GM21737 (cell line): ENCODE data around the gene LHX4.

Experiments
- ATAC-seq: cut with Tn5 transposase; IDR thresholded peaks from one replicate; pipeline ENCODE4 v1.9.1; 2021; ENCODE audit warnings: mild to moderate bottlenecking, moderate library complexity; ENCODE audit not compliant: unreplicated experiment

LHX4 gene

GRCh38 chr1:180224902-180225301 lies 5.2 kb upstream of the LHX4 start:
- no peak for ATAC-seq

GRCh38 chr1:180225403-180225802 lies 4.7 kb upstream of the LHX4 start:
- no peak for ATAC-seq

GRCh38 chr1:180227861-180228647 lies 2.0 kb upstream of the LHX4 start:
- ATAC-seq: no peak

GRCh38 chr1:180228648-180229482 lies 1.2 kb upstream of the LHX4 start:
- ATAC-seq: no peak

- ATAC-seq: no peak
Measured at GRCh38 chr1:180230416-180230790, 339 bp downstream of the LHX4 start.

GRCh38 chr1:180230791-180231505 lies 884 bp downstream of the LHX4 start:
- no peak for ATAC-seq

GRCh38 chr1:180231506-180231921 lies 1.4 kb downstream of the LHX4 start:
- ATAC-seq: no peak

- no peak for ATAC-seq
Measured at GRCh38 chr1:180231936-180232335, 1.9 kb downstream of the LHX4 start.

GRCh38 chr1:180232521-180233043 lies 2.5 kb downstream of the LHX4 start:
- no peak for ATAC-seq

- ATAC-seq: no peak
Measured at GRCh38 chr1:180233191-180234011, 3.3 kb downstream of the LHX4 start.

GRCh38 chr1:180234369-180235076 lies 4.5 kb downstream of the LHX4 start:
- no peak for ATAC-seq

- ATAC-seq: no peak
Measured at GRCh38 chr1:180235077-180235501, 5.0 kb downstream of the LHX4 start.

GRCh38 chr1:180235502-180236239 lies 5.6 kb downstream of the LHX4 start:
- ATAC-seq: no peak

GRCh38 chr1:180236698-180237509 lies 6.8 kb downstream of the LHX4 start:
- no peak for ATAC-seq

- no peak for ATAC-seq
Measured at GRCh38 chr1:180237869-180238476, 7.9 kb downstream of the LHX4 start.

- no peak for ATAC-seq
Measured at GRCh38 chr1:180238675-180239074, 8.6 kb downstream of the LHX4 start.

- ATAC-seq: no peak
Measured at GRCh38 chr1:180239145-180240096, 9.4 kb downstream of the LHX4 start.
